Spleen (tissue), 11 donors: ENCODE data around the gene TECTB. TPM values are rescaled to one million over a fixed set of nuclear protein-coding genes. Genes with fewer than 3 reads are reported as not detected.

Experiments
- DNase-seq: peaks from one replicate; pipeline ENCODE4 v3.0.0-alpha.2; 2020
- H3K27ac ChIP-seq, 8 donors: fragments of 200-600 bp; sonication (generic) in 7 of 8; 1 replicate in 4 of 8; 2 replicates in 4 of 8; pipeline versions ENCODE4 v1.5.0 to v1.8.0; 2016 to 2021; ENCODE audit warnings: inconsistent platforms in 4 of 8, mild to moderate bottlenecking in 4 of 8, moderate library complexity in 1 of 8
- H3K27me3 ChIP-seq, 7 donors: fragments of 200-600 bp; sonication (generic) in 6 of 7; replicated peaks in 1 of 7; 1 replicate in 4 of 7; 2 replicates in 3 of 7; pipeline versions ENCODE4 v1.5.0 to v1.8.0; 2016 to 2021; ENCODE audit warnings: inconsistent platforms in 3 of 7, mild to moderate bottlenecking in 1 of 7
- H3K36me3 ChIP-seq, 6 donors: fragments of 200-600 bp; sonication (generic) in 5 of 6; 1 replicate in 4 of 6; 2 replicates in 2 of 6; pipeline versions ENCODE4 v1.5.0 to v1.8.0; 2016 to 2021; ENCODE audit warnings: inconsistent platforms in 2 of 6
- H3K4me1 ChIP-seq, 6 donors: fragments of 200-600 bp; sonication (generic) in 5 of 6; 1 replicate in 3 of 6; 2 replicates in 3 of 6; pipeline versions ENCODE4 v1.5.0 to v1.8.0; 2016 to 2021; ENCODE audit warnings: inconsistent platforms in 3 of 6
- H3K4me3 ChIP-seq, 8 donors: fragments of 200-600 bp; sonication (generic) in 7 of 8; 1 replicate in 4 of 8; 2 replicates in 4 of 8; pipeline versions ENCODE4 v1.5.0 to v1.8.0; 2016 to 2021; ENCODE audit warnings: inconsistent platforms in 4 of 8, mild to moderate bottlenecking in 4 of 8, moderate library complexity in 2 of 8
- H3K9me3 ChIP-seq, 8 donors: fragments of 200-600 bp; sonication (generic) in 7 of 8; 1 replicate in 4 of 8; 2 replicates in 4 of 8; pipeline versions ENCODE4 v1.5.0 to v1.8.0; 2016 to 2021; ENCODE audit warnings: inconsistent platforms in 4 of 8
- CTCF ChIP-seq, 11 experiments: fragments of 200-600 bp in 7 of 11; fragments of 450-650 bp in 4 of 11; sonication (generic) in 4 of 11; IDR thresholded peaks in 8 of 11; conservative IDR thresholded peaks in 3 of 11; 1 replicate in 7 of 11; 2 replicates in 4 of 11; pipeline versions ENCODE4 v1.4.0 to v1.8.0; 2016 to 2021; ENCODE audit warnings: antibody characterized with exemption in 11 of 11, inconsistent platforms in 4 of 11, mild to moderate bottlenecking in 1 of 11
- POLR2A ChIP-seq, 3 donors: fragments of 450-650 bp; IDR thresholded peaks; one replicate each; pipeline ENCODE4 v1.5.1; 2017; ENCODE audit warnings: antibody characterized with exemption in 3 of 3, mild to moderate bottlenecking in 1 of 3
- POLR2AphosphoS5 ChIP-seq, 3 donors: sonication (generic); formaldehyde crosslinking; IDR thresholded peaks; one replicate each; pipeline ENCODE4 v1.5.1; 2017; ENCODE audit warnings: antibody characterized with exemption in 3 of 3
- WGBS, 5 donors: extraction: QIAGEN DNeasy Blood & Tissue Kit in 3 of 5; methylation state at CpG; one replicate each; pipeline versions ENCODE4 v1.1.5 to v1.1.7; 2013 to 2018; 5-methylcytosine and 5-hydroxymethylcytosine counted together
- intact Hi-C: fragments of 100-400 bp; cut with DNase I; formaldehyde crosslinking; loops from one replicate; pipeline ENCODE4 v1.15.0; 2023; ENCODE audit warnings: low total_unique reads
- polyA plus RNA-seq, 3 donors: library from polyadenylated mRNA; stranded (reverse); fragments of 200-250 nt; gene quantifications; one replicate each; pipeline ENCODE4 v1.2.1, GENCODE V29; 2013
- total RNA-seq, 7 donors: library from RNA; depleted of rRNA in 3 of 7; stranded (reverse); fragments of >200 nt in 3 of 7; fragmentation: NEBNext Ultra II Directional in 4 of 7; extraction: Animal tissue kit (Norgen Biotek cat#: 25700) in 4 of 7; gene quantifications; one replicate each; pipeline versions ENCODE4 v1.1.0 to v1.2.1, GENCODE V29; 2016 to 2021
- donor health status: healthy with polysubstance abuse.
- donor health status: DM: no; HTN: no; CAD: no; lungs with moderate emphysema.
- donor health status: DM: no; HTN: no; CAD: no.
- donor health status: Bipolar disorder and iron deficiency.
- donor health status: healthy.
- donor health status: DM: no; HTN: no; CAD: no.
- donor health status: DM: yes; HTN: yes; CAD: no.

The TECTB gene
- total and polyA plus RNA-seq, 10 donors: not detected

- no peaks in the 10 kb centered on the region for H3K4me1 ChIP-seq
- 73 to 85% (median 80%) methylated on average over 6 of the region's 6 CpGs for WGBS, 5 donors
- TF ChIP-seq CTCF (IDR thresholded peaks at IDR 0.05 in 8 of 11, conservative IDR thresholded peaks at IDR 0.05 in 3 of 11) (no peak), POLR2A (IDR thresholded peaks at IDR 0.05) (no peak), POLR2AphosphoS5 (IDR thresholded peaks at IDR 0.05) (no peak)
- H3K9me3 ChIP-seq: no peaks in the 10 kb centered on the region
- H3K4me3 ChIP-seq: no peak overlapping the region
- no peaks in the 10 kb centered on the region for H3K36me3 ChIP-seq
- peaks cover 0 to 3% (median 0%) of the 10 kb centered on the region in 7 donors for H3K27me3 ChIP-seq
- intact Hi-C loops: no loop called here
- DNase-seq: no peak
- H3K27ac ChIP-seq: no peak overlapping the region
These were observed 15.4 kb downstream of the TECTB start for GRCh38 chr10:112298581-112298980.

GRCh38 chr10:112299456-112299855, 16.3 kb downstream of the TECTB start:
- TF ChIP-seq POLR2AphosphoS5 (IDR thresholded peaks at IDR 0.05): no peak
- no peak for TF ChIP-seq POLR2A (IDR thresholded peaks at IDR 0.05)
- TF ChIP-seq CTCF (IDR thresholded peaks at IDR 0.05 in 8 of 11, conservative IDR thresholded peaks at IDR 0.05 in 3 of 11): no peak
- no peak for DNase-seq
- 70 to 89% (median 78%) methylated on average over 15 of the region's 15 CpGs for WGBS, 5 donors
- peaks cover 0 to 3% (median 0%) of the 10 kb centered on the region in 7 donors for H3K27me3 ChIP-seq
- no peaks in the 10 kb centered on the region for H3K36me3 ChIP-seq
- H3K4me3 ChIP-seq: no peak overlapping the region
- intact Hi-C loops: no loop called here
- no peak overlapping the region for H3K27ac ChIP-seq
- H3K4me1 ChIP-seq: no peaks in the 10 kb centered on the region
- H3K9me3 ChIP-seq: no peaks in the 10 kb centered on the region

GRCh38 chr10:112302335-112302734, 19.1 kb downstream of the TECTB start:
- Histone ChIP-seq H3K4me3 (no peak overlapping the region), H3K27me3 (peaks cover 0 to 3% (median 0%) of the 10 kb centered on the region in 7 donors), H3K9me3 (no peaks in the 10 kb centered on the region), H3K27ac (no peak overlapping the region), H3K36me3 (no peaks in the 10 kb centered on the region), H3K4me1 (no peaks in the 10 kb centered on the region)
- TF ChIP-seq CTCF (IDR thresholded peaks at IDR 0.05 in 8 of 11, conservative IDR thresholded peaks at IDR 0.05 in 3 of 11) (no peak), POLR2A (IDR thresholded peaks at IDR 0.05) (no peak)
- no peak for DNase-seq
- 89 to 95% (median 94%) methylated on average over 3 of the region's 3 CpGs for WGBS, 5 donors
- intact Hi-C loops: no loop called here

- Histone ChIP-seq H3K36me3 (no peaks in the 10 kb centered on the region), H3K9me3 (no peaks in the 10 kb centered on the region), H3K4me1 (peaks cover 0 to 6% (median 0%) of the 10 kb centered on the region in 6 donors), H3K27ac (no peak overlapping the region), H3K27me3 (peaks cover 0 to 3% (median 0%) of the 10 kb centered on the region in 7 donors), H3K4me3 (no peak overlapping the region)
- TF ChIP-seq CTCF (IDR thresholded peaks at IDR 0.05 in 8 of 11, conservative IDR thresholded peaks at IDR 0.05 in 3 of 11) (no peak), POLR2A (IDR thresholded peaks at IDR 0.05) (no peak), POLR2AphosphoS5 (IDR thresholded peaks at IDR 0.05) (no peak)
- intact Hi-C loops: no loop called here
- no peak for DNase-seq
- 57 to 79% (median 73%) methylated on average over 2 of the region's 2 CpGs for WGBS, 5 donors
These were observed 20.3 kb downstream of the TECTB start for GRCh38 chr10:112303528-112303927.
